Stimulated activated CD4-positive, alpha-beta T cell treated with anti-CD3 and anti-CD28 coated beads, TNF-alpha, amount 100 ng/mL, for 4 hours (primary cell): ENCODE measurements around the gene B3GAT1.

ENCODE experiments used
- DNase-seq, 3 experiments: peaks; one replicate each; pipeline ENCODE4 v3.0.0-alpha.2; 2020; ENCODE audit warnings: low read depth in 3 of 3

Gene B3GAT1

DNA sequence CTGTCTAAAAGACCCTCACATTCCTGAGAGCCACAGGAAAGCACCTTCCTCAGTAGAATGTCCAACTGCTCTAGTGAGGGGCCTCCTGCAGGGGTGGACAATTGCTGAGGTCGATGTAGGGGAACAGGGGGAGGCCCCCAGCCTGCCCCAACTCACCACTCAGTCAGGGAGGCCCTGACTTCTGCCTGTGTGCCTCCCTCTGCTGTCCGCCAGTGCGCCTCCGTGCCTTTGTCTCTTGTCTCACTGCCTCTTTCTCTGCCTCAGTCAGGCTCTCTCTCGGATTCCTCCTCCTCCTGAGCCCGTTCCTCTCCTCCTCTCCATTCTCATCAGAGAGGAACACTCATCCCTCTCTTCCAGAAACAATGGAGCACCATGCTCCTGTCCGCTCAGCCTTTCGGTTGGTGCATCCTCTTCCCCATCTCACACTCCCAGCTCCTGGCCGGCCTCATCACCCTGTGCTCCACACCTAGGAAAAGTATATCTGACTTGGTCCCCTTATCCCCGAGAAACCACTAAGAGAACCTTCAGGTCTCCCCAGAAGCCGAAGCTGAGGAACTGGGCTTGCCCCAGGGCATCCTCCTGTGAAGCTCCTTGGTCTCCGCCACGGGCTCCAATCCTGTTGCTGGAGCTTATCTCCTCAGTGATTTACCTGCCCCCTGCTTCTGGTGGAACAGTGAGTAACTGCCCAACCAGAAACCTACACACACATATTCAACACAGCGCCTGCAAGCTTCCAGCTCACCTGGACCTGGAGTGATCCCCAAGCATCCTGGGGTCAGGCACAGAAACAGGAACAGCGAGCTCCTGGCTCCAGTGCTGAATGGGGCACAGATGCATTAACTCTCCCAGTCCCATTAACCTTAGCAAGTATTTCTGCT is 2.3 kb downstream of the B3GAT1 start:
- no peak for DNase-seq

DNA sequence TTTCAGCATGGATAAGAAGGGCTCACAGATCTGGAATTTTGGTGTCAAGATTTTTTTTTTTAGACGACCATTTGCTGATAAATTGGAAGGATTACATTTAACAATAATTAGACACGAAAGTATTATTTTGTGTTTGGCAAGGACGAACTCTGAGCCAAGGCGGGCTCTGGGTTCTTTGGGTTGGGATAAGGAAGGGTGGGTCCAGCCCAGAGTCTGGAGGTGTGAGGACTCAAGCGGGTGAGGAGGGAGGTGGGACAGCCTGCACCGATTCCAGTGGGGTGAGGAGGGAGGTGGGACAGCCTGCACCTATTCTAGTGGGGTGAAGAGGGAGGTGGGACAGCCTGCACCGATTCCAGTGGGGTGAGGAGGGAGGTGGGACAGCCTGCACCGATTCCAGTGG is 4.1 kb downstream of the B3GAT1 start:
- no peak for DNase-seq

DNA sequence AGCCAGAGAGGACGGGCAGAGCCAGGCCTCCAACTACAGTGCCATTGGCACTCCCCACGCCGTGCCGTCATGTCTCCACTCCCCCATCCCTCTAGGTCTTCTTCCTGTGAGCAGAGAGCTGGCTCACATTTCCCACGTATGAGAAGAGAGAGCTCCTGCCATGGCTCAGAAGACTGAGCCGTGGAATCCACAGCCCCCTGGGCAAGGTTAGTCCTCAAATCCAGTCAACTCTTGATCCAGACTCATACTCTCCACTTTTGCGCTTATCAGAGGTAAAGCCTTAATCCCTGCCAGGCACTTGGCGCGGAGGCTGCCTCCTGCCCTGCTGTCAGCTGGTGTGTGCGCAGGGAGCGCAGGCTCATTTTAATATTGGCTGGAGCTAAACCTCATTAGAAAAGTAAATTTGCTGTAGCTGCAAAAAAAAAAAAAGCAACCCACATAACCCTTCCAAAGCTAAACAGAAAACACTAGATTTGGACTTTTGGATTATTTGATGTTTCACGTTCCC is 4.7 kb downstream of the B3GAT1 start:
- DNase-seq, result no peak

DNA sequence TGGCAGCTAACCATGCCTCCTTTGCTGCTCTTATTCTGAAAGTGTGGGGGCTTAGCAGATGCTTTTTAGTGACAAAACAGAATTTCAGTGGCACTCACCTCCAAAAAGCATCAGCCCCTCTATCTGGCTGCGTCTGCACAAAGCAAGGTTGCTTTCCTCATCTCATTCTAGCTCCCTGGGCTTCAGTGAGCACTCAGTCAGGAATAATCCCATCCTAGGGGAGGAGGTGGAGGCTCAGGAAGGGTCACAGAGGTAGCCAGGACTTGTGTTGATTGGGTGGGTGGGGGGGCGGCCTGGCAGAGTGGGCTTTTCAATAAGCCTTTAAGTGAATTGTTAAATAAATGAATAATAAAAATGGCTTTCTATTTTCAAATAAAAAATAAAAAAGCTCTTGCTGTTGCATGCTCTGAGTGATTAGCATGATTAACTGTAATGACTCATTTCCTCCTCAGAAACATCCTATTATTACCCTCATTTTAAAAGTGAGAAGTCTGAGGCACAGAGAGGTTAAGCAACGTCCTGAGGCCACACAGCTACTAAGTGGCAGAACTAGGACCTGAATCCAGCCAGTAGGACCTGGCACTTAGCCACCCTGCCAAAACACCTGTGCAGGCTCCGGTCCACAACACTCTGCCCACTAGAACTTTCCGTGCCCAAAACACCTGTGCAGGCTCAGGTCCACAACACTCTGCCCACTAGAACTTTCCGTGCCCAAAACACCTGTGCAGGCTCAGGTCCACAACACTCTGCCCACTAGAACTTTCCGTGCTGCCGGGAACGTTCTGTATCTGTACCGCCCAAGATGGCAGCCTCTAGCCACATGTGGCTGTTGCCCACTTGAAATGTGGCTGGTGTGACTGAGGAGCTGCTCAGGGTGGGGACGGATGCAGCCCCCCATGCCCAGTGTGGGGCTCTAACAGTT is 5.5 kb downstream of the B3GAT1 start:
- DNase-seq, result no peak

DNA sequence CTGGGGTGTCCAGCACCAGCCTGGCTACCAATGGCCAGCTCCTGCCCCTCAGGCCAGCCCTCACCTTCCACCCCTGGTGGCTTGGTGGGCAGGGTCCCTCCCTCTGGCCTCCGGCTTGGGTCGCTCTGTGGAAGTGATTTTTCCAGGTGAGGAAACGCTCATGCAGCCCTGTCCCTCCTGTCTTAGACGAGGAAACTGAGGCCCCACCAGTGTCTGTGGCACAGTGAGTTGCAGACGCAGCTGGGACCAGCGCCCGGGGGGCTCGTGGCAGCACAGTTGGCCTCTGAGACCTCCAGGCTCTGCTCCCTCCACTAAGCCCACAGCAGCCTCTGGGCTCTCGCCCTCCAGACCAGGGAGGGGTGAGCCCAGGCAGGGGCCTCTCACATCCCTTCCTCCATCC is 6.2 kb downstream of the B3GAT1 start:
- DNase-seq, result no peak

DNA sequence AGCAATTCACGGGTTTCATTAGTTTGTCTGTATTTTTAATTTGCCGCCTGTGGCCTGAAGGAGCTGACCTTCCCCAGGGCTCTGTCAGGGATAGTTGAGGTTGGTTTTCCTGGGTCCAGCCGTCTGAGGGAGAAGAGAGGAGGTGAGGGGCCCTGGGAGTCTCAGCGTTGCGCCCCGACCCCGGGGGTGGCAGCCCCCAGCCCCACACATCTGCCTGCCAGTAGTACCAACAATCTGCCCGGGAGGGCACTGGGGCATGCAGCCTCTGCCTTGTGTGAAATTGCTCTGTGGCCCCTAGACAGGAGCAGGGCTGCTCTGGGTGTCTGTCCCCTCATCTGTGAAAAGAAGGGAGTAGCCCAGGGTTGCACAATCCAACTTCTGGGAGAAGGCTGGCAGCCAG is 6.6 kb downstream of the B3GAT1 start:
- no peak for DNase-seq

DNA sequence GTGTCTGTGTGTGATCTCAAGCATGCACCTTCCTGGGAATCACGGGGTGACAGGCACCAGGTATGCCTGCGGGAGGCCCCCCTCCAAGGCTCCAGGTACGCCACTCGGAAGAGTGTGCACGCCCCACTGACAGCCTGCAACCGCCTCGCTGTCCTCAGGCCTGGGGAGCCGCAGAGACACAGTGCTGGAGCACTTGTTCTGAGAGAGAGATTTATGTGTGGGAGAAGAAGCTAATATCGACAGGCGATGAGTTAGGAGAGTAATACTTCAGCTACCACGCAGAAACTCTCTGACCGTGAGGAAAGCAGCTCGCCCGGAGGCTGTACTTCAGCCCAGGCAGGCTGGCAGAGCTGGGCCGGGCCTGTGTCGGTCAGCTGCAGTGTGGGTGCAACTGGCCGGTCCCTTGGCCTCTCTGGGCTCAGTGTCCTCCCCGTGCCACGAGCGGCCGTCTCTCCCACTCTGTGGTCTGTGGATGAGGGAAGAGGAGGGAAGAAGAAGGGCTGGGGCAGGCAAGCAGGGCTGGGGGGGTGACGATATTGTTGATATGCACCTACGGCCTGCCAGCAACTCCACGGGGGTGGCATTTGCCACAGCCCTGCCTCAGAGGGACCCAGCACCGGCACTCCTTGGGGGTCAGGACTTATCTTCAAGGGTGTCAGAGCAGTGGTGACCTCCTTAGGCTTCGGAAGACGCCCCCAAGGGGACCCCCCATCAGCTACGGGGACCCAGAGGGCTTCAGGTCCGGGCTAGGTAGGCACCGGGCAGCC is 7.3 kb downstream of the B3GAT1 start:
- no peak for DNase-seq

DNA sequence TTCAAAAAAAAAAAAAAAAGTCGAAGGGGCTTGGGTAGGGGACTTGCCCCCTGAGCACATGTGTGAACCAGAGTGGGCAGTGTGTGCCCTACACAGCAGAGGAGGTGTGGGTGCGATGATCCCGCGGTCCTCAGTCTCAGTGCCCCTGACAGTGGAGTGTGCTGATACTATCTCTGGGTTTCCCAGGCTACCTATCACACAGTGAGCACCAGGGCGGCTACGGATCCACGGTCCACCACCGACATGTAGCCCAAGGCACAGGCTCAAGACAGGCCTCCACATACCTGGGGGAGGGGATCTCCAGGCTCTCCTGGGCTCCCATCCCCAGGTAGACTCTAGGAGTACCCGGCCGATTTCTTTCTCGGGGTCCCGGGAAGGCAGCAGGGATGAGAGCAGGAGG is 9.1 kb downstream of the B3GAT1 start:
- DNase-seq, result no peak

DNA sequence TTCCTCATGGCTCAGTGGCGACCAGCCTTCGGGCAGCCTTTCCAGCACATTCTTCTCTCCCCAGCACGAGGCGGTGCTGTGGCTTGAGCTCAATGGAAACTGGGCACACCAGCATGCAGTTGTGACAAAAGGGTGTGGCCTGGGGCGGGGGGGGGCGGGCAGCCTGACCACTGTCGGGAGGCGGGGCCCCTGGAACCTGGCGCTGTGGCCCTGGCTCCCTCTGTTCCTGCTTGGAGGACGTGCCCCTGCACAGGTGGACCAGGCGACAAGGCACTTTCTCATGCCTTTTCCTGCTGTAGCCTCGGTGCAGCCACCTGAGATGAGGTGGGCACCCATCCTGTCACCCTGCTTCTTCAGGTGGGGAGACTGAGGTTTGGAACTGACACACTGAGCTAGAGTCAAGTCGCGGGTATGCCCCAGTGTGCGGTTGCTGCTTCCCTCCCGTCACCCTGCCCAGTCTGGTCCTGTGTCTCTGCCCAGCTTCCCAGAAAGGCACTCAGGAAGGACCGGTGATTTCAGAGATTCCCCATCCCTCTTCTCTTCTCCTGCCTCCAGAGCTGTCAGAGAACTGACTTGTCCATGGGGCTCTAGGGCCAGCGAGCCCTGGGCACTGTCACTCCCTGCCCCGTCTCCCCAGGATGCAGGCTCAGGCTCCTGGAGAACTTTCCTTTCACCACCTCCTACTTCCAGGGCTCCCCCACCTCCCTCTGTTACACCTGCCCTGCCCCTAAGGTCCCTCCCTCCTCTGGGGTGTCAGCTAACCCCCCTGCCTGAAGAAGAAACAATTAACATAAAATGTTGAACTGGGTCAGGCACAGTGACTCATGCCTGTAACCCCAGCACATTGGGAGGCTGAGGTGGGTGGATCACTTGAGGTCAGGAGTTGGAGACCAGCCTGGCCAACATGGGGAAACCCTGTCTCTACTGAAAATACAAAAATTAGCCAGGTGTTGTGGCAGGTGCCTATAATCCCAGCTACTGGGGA is 9.9 kb downstream of the B3GAT1 start:
- no peak for DNase-seq

DNA sequence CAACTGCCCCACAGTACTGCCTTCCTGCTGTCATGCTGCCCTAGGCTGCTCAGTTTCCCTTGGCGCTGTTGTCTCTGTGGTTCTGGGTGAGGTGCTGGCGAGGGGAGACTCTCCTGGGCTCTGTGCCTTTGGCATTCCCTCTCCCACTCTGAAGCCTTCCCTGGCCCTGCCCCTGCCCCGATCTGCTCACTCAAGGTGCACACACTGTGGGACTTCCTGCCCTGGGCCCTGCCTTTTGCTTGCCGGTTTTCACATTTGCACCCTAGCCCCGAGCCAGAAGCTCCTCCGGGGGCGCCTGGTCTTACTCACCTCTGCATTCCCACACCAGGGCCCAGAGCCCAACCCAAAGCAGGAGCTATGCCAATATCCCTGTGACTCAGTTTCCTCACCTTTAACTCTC is 12.0 kb downstream of the B3GAT1 start:
- DNase-seq, result no peak

DNA sequence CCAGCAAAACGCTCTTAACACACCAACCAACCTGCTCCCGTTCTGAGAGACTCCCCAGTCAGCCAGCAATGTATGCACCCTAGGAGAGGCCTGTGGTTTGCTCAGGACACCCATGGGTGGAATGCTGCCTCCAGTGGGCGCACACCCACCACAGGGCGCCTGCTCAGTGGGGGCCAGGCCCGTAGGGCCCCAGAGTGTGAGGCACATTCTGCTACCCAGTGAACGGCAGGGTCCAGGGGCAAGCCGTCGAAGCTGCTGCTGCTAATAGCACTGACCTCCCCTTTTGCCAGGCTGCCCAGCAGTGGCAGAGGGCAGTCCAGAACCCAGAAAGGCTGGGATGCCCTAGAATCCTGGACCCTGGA is 12.8 kb downstream of the B3GAT1 start:
- no peak for DNase-seq

DNA sequence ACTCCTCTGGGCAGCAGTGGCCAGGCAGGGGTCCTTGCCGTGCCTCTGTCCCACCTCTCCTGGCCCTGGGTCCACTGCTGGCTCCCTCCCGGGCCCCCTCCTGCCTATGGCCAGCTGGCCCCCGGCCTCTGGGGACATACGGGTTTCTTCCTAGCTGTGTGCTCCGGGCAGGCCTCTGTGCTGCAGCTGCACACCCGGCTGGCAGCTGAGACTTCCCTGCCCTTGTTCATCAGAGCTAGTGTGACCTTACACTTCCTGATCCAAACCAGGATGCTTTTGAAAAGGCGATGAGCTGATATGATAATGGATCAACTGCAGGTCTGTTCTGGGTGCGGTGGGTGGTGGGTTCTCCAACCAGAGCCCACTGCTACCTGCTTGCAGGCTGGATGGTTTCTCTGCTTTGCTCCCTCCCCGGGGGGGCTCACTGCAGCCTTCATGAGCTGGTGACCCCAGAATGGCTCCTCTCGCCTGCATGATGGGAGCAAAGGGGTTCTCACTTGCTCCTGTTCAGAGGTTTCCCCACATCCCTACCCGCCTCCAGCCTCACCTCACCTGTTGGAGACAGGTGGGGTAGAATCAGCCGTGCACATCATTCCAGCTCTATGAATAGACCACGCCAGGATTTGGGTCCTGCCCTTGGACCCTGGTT is 13.3 kb downstream of the B3GAT1 start:
- DNase-seq, result no peak

DNA sequence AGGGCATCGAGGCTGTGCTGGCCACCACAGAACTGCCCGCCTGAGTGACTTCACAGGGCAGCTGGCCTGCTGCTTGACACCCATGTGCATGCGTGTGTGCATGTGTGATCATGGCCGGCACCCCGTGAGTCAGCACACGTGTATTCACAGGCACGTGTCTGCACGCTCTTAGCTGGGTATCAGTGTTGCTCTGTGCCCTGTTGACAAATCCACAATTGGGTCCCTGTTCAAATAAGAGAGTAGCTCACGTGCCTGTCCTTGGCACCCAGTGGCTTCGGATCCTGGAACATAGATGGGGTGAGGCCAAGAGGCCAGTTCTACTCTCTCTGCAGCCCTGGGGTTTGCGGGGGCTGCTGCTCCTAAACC is 14.0 kb downstream of the B3GAT1 start:
- DNase-seq, result no peak

DNA sequence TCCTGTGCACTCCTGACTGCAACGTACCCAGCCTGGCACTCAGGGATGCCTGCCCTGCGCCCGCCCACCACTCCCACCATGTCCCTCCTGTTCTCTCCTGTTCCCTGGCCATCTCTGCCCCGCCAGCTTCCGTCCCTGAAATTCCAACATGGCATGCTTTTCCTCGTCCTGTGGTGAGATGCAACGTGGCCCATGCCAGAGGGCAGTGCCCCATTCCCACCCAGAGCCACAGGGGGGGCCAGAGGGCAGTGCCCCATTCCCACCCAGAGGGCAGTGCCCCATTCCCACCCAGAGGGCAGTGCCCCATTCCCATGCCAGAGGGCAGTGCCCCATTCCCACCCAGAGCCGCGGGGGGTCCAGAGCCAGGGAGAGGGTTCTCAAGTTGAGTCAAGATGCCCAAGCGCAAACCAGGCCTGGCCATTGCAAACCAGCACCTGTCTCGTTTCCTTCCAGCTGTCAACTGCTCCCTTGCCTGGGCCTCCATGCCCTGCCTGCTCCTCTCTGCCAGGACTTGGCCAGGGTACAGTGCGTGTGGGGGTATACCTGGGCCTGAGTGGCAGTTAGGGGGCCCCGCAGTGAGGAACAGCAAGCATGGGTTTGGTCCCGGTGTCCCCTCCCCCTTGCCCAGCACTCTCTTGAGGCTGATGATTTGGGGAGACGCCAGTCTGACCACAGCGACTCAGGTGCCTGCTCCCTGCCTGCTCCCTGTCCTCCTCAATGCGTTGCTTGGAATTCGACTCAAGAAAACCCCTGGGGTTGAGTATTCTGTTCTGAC is 14.6 kb downstream of the B3GAT1 start:
- no peak for DNase-seq

DNA sequence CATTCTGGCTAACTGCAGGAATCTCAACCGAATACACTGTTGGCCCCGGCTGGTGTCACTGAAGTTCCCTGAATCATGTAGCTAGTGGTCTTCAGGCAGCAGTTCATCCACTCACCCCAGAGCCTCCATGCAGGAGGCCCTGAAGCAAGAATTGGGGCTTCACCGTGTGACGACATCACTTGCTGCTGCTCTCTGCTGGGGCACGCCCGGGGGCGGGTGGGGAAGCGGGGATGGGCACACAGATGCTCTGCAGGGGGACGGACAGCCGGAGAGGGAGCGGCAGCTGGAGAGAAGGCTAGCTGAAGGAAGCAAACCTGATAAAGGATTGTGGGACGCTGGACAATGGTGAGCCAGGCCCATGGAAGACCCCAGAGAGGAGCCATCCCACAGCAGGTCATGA is 17.0 kb downstream of the B3GAT1 start:
- DNase-seq, result no peak

DNA sequence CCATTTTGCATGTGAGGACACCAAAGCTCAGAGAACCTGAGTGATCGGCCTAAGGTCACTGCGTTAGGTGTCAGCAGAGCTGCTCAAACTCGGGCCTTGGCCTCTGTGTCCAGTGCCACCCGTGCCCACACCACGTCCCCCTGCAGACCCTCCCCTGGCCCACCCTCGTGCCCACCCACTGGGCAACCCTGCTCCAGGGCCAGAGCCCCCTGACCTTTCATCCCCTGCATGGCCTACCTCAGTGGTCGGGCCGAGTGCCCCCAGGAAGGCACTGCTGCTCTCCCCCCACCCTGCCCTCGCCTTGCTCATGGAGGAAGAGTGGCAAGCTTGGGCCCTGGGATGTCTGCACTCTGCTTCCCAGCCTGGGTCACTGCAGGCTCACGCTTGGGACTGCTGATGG is 17.7 kb downstream of the B3GAT1 start:
- DNase-seq, result no peak

DNA sequence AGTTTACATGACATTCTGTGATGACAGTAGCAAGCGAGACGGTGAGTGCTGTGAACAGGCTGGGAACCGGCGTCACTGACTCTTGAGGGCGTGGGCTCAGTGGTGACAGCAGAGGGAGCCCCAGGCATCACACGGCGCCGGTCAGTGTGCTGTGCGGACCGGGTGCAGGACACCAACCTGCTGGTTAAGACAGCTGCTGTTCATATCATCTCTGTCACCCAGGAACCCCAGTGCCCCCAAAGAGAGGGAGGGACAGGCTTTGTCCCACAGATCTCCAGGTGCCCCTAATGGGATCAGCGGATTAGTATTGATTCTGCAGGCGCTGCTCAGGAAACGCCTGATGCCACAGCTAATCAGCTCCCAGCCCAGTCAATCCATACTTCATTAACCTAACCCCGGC is 18.4 kb downstream of the B3GAT1 start:
- DNase-seq, result no peak

DNA sequence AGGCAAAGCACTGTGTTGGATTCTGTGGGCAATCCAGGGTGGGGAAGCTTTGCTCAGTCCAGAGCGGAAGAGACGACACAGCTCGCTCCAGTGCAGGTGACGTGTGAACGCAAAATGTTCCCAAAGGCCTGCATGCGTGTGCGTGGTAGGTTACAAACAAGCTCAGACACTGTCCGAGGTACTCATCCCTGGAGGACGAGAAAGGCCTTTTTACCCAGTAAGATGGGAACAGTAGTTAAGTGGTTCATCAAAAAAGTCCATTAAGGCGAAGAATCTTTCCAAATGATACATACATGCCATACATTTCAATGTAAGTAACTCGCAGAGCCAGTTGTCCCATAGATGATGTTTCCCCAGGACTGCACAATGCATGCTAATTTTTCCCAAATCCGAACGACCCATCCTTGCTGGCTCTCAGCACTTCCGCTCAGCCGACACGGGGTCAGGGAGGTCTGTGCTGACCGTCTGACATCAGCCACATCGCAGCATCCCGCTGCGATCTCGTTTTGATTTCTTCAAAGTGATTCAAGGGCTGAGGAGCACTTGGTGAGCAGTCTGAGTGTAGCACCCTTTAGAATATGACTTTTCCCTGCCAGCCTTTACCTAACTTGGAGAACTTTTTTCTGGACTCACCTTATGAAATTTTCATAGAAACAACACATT is 19.0 kb downstream of the B3GAT1 start:
- DNase-seq, result no peak

DNA sequence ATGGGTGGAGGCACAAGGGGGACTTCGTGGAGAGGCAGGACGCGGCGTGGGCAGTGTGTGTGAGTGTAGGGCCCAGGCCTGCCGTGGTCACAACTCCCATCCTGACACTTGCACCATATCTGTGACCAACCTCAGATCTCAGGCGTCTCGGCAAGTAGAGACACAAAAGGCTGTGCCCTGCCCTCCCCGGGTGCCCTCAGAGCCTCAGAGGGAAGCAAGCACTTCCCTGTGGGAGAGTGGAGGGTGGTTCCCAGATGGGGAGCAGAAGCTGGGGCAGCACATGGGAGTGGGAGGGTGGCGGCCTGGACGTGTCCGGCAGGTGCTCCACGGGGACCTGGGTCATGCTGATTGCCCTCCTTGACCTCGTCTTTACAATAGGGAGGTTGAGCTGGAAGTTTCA is 20.4 kb downstream of the B3GAT1 start:
- DNase-seq, result no peak
